HG03175 (cell line): ENCODE results near the gene SBK3.
"Not testable (repeated sequence)": the region's sequence is repeated elsewhere in the genome, so short reads cannot be mapped to it uniquely, and the experiment has no call there.

Experiments used
- ATAC-seq: cut with Tn5 transposase; IDR thresholded peaks from one replicate; pipeline ENCODE4 v1.9.1; 2021; ENCODE audit warnings: mild to moderate bottlenecking, moderate library complexity; ENCODE audit not compliant: unreplicated experiment

Gene SBK3

DNA sequence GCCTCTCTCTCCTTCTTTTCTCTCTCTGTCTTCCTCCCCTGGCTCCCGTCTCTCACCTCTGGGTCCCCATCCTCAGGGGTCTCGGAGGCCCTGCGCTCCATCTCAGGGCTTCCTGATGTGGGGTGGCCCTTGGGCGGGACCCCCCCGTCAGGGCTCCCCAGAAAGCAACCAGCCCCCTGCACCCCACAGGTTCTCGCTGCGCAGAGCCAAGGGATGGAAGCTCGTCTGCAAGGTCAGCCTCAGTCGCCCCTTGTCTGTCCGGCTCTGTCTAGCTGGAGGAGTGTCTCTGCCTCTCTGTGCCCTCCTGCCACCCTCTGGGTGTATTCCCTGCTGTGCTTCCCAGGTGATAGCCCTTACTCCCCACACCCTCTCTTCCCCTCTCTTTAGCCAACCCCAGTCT is at the start of gene SBK3:
Gene SBK3 (minus strand): TSS at position 101 of the 400 bp plus-strand sequence. CDS start 0 bp downstream, at position 101.
- ATAC-seq, result no peak

DNA sequence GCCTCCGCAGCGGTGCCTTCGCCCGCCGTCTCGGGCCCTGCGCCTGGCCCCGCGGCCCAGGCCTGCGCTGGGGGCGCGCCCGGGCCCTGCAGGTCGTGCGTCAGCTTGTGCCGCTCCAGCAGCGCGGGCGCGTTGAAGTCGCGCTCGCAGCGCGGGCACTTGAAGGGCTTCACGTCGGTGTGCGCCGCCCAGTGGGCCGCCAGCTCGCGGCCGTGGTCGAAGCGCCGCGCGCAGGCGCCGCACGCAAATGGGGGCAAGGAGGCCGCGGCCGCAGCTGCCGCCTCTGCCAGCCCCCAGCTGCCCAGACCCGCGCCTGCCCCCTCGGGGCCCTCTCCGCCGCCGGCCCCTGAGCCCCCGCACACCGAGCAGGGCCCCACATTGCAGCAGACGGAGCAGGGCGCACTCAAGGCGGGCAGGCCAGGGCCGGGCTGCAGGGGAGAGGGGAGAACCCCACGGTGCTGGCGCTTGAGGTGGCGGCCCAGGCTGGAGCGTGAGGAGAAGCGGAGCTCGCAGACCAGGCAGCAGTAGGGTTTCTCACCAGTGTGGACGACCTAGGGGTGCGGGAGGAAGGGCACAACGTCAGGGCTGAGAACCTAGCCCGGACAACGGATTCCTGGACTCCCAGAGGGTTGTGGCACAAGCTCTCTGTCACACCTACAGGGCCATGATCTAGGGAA is 47.9 kb upstream of the SBK3 start:
- ATAC-seq, result no peak

DNA sequence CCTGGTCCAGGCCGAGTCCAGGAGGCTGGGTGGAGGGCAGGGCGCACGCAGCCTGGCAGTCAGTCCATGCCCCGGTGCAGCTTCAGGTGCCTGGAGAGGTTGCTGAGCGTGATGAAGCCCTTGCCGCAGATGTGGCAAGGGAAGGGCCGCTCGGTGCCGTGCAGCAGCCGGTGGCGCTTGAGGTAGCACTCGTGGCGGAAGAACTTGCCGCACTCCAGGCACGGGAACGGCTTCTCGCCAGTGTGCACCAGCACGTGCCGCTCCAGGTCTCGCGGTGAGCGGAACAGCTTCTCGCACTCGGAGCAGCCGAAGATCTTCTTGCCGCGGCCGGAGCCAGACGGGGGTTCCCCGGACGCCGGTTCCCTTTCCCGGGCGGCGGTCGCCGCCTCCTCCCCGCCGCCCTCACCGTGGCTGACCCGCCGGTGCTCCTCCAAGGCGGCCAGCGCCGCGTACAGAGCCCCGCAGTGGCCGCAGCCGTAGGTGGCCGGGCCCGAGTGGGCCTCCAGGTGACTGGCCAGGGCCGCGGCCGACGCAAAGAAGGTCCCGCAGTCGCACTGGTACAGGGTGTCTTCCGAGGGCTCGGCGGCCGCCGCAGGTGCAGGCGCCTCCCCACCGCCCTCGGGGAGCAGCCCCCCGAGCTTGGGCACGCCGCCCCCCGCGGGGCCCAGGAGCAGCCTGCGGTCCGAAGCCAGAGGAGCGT is 47.2 kb upstream of the SBK3 start:
- no peak for ATAC-seq

GRCh38 chr19:55591555-55591954 is 46.2 kb upstream of the SBK3 start:
- no peak for ATAC-seq

DNA sequence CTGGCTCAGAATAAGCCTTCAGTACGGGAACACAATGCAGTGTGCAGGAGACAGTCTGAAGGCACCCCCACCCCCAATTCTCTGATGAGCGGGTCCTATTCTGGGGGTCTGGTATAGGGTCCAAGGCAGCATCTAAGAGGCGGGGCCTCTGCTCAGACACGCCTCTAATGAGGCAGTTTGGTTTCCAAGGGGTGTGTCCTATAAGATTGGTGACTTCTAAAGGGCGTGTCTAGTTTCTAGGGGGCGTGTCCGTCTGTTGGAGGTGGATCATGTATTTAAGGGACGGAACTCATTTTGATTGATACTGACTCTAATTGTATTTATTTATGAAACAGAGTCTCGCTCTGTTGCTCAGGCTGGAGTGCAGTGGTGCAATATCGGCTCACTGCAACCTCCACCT is 45.3 kb upstream of the SBK3 start:
- ATAC-seq, result no peak

DNA sequence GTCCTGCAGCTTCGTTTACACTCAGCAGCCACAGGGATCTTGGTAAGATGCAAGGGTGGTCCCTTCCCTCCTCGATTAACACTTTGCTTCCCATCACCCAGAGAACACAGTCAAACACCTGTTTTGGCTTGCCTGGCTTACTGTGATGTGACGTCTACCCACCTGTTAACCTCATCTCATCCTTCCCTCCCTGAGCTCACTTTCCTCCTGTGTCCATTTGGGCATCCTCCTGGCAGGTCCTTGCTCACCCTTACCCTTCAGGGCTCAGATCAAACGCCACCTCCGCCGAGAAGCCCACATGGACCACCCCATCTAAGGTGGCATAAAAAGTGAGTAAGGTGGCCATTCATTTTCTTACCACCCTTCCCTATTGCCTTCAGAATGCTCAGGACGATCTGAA is 44.8 kb upstream of the SBK3 start:
- ATAC-seq, result no peak

- no peak for ATAC-seq
Observed at GRCh38 chr19:55588738-55589137, 43.4 kb upstream of the SBK3 start.

- ATAC-seq, result peak; percentile 94
Observed at GRCh38 chr19:55586976-55587668, 41.8 kb upstream of the SBK3 start.

- ATAC-seq, result no peak
Observed at GRCh38 chr19:55585658-55586339, 40.5 kb upstream of the SBK3 start.

GRCh38 chr19:55584871-55585270 is 39.5 kb upstream of the SBK3 start:
- ATAC-seq, result no peak

GRCh38 chr19:55583897-55584296 is 38.6 kb upstream of the SBK3 start:
- not testable (repeated sequence) for ATAC-seq

GRCh38 chr19:55582284-55582683 is 36.9 kb upstream of the SBK3 start:
- not testable (repeated sequence) for ATAC-seq

GRCh38 chr19:55581823-55582223 is 36.5 kb upstream of the SBK3 start:
- no peak for ATAC-seq

- no peak for ATAC-seq
Observed at GRCh38 chr19:55581145-55581822, 35.9 kb upstream of the SBK3 start.

GRCh38 chr19:55580628-55581144 is 35.3 kb upstream of the SBK3 start, which contains the start of gene ZNF579:
Gene ZNF579, minus strand, starts transcription at chr19:55580848. Its CDS starts 1,209 bp downstream, at chr19:55579639.
- peak; percentile 55 for ATAC-seq

GRCh38 chr19:55579766-55580621 is 34.7 kb upstream of the SBK3 start:
- ATAC-seq, result no peak

GRCh38 chr19:55578761-55579747 is 33.7 kb upstream of the SBK3 start:
- ATAC-seq, result no peak

DNA sequence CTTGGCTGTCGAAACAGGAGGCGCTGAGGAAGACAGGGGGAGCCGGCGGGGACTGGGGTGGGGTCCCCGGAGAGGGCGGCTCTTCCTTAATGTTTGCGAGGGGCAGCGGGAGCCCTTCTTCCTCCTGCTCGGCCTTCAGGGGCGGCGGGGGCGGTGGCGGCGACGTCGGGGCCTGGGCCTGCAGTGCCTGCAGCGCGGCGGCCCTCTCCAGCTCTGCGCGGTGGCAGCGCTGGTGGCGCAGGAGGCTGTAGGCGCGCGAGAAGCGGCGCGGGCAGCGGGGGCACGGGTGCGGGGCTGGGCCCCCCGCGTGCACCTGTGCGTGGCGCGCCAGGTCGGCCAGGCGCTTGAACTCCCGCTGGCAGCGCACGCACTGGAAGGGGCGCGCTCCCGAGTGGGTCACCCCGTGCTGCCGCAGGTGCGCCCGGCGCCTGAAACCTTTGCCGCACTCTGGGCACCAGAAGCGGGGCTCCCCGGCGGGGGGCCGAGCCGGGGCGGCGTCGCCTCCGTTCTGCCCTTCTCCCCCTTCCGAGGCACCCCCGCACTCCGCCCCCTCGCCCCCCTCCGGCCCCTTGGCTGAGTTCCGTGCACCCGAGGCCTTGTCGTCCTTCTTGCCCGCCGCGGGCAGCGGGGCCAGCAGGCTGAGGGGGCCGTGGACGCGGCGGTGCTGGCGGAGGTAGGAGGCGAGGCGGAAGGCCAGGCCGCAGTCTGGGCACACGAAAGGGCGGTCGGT is 32.9 kb upstream of the SBK3 start:
- no peak for ATAC-seq
